Kidney (tissue), 14 donors: ENCODE results near the gene TENT5C. TPM values are rescaled to one million over a fixed set of nuclear protein-coding genes. Genes with fewer than 3 reads are reported as not detected.

Source experiments
- DNase-seq, 5 donors: peaks; one replicate each; pipeline ENCODE4 v3.0.0-alpha.2; 2013 to 2020
- FAIRE-seq: peaks from 2 replicates; lab custom pipeline; 2012; peaks lifted over from hg19 to GRCh38; lab: Jason Lieb, UNC
- H3K27ac ChIP-seq, 2 donors: one replicate each; pipeline ENCODE4 v1.7.0; 2013; ENCODE audit warnings: low read depth in 2 of 2, low read length in 2 of 2, inconsistent platforms in 1 of 2
- H3K27me3 ChIP-seq: one replicate; pipeline ENCODE4 v1.7.1; 2013; ENCODE audit warnings: low read length, inconsistent platforms; ENCODE audit not compliant: control insufficient read depth, insufficient read depth
- H3K36me3 ChIP-seq, 3 donors: one replicate each; pipeline versions ENCODE4 v1.7.0 to v1.7.1; 2013; ENCODE audit warnings: low read length in 3 of 3, control low read depth in 1 of 3, inconsistent platforms in 1 of 3; ENCODE audit not compliant: insufficient read depth in 3 of 3, control insufficient read depth in 2 of 3
- H3K4me1 ChIP-seq, 3 donors: one replicate each; pipeline versions ENCODE4 v1.7.0 to v1.7.1; 2013; ENCODE audit warnings: low read length in 3 of 3, inconsistent platforms in 1 of 3, low read depth in 1 of 3; ENCODE audit not compliant: control insufficient read depth in 2 of 3, insufficient read depth in 2 of 3
- H3K4me3 ChIP-seq, 3 donors: one replicate each; pipeline versions ENCODE4 v1.7.0 to v1.8.1; 2013; ENCODE audit warnings: low read length in 3 of 3, control low read depth in 1 of 3, inconsistent platforms in 1 of 3
- H3K9ac ChIP-seq, 3 donors: one replicate each; pipeline versions ENCODE4 v1.7.0 to v1.7.1; 2013; ENCODE audit warnings: low read length in 3 of 3, control low read depth in 1 of 3, inconsistent platforms in 1 of 3
- H3K9me3 ChIP-seq, 3 donors: one replicate each; pipeline versions ENCODE4 v1.7.0 to v1.7.1; 2013; ENCODE audit warnings: low read length in 3 of 3, control low read depth in 1 of 3, inconsistent platforms in 1 of 3; ENCODE audit not compliant: control insufficient read depth in 2 of 3, insufficient read depth in 1 of 3
- CTCF ChIP-seq: IDR thresholded peaks from 3 replicates; pipeline ENCODE4 v1.5.1; 2012; ENCODE audit warnings: mild to moderate bottlenecking, moderate library complexity, borderline replicate concordance; ENCODE audit not compliant: insufficient read depth; ENCODE audit errors: extremely low read depth
- intact Hi-C: fragments of 100-400 bp; cut with DNase I; formaldehyde crosslinking; loops from one replicate; pipeline ENCODE4 v1.11.1; 2022
- polyA plus RNA-seq: library from polyadenylated mRNA; stranded (reverse); fragments of 350-450 nt; fragmentation: Illumina TruSeq; extraction: RNeasy Lipid Tissue Mini Kit (QIAGEN cat#74804); gene quantifications from one replicate; pipeline ENCODE4 v1.2.3, GENCODE V29; 2014; ENCODE audit warnings: low read depth, low replicate concordance; ENCODE audit not compliant: insufficient read depth
- total RNA-seq: library from RNA; stranded (reverse); fragmentation: NEBNext Ultra II Directional; extraction: Animal tissue kit (Norgen Biotek cat#: 25700); gene quantifications from one replicate; pipeline ENCODE4 v1.2.1, GENCODE V29; 2021
- donor health status: control.
- donor health status: control.
- donor health status: control.
- donor health status: control.
- donor health status: control.
- donor health status: DM: yes; HTN: yes; CAD: no.
- donor health status: Normal renal cell carcinoma (clear cell type).

The TENT5C gene
- total and polyA plus RNA-seq, 2 donors from 2014 or later: 6.1 to 22.2 TPM

- Histone ChIP-seq H3K27me3 (no peaks in the 10 kb centered on the region), H3K9ac (no peak overlapping the region), H3K36me3 (no peaks in the 10 kb centered on the region), H3K27ac (no peak overlapping the region), H3K4me3 (no peak overlapping the region), H3K4me1 (no peaks in the 10 kb centered on the region), H3K9me3 (no peaks in the 10 kb centered on the region)
- intact Hi-C loops: no loop called here
- FAIRE-seq: no peak
- no peak for DNase-seq
- TF ChIP-seq CTCF: no peak
Measured at GRCh38 chr1:117657949-117658660, 52.3 kb downstream of the TENT5C start.

GRCh38 chr1:117658676-117659075 lies 52.8 kb downstream of the TENT5C start:
- intact Hi-C loops: no loop called here
- Histone ChIP-seq H3K27me3 (no peaks in the 10 kb centered on the region), H3K27ac (no peak overlapping the region), H3K4me3 (no peak overlapping the region), H3K36me3 (no peaks in the 10 kb centered on the region), H3K9me3 (no peaks in the 10 kb centered on the region), H3K9ac (no peak overlapping the region), H3K4me1 (peaks cover 0 to 2% (median 0%) of the 10 kb centered on the region in 3 donors)
- no peak for TF ChIP-seq CTCF
- no peak for FAIRE-seq
- no peak for DNase-seq

- no peak for DNase-seq
- no peak for TF ChIP-seq CTCF
- Histone ChIP-seq H3K9me3 (no peaks in the 10 kb centered on the region), H3K9ac (no peak overlapping the region), H3K4me1 (peaks cover 0 to 2% (median 0%) of the 10 kb centered on the region in 3 donors), H3K4me3 (no peak overlapping the region), H3K36me3 (no peaks in the 10 kb centered on the region), H3K27me3 (no peaks in the 10 kb centered on the region), H3K27ac (no peak overlapping the region)
- no peak for FAIRE-seq
- intact Hi-C loops: no loop called here
Measured at GRCh38 chr1:117659550-117660270, 53.9 kb downstream of the TENT5C start.
